BLaER1 treated with 17β-estradiol and CSF1 and Interleukin-3, amounts not matched to agents 10 nM and 100 nM (cell line): Measurements from ENCODE around the gene PGBD5.

Source experiments
- H3K27ac ChIP-seq, 11 experiments: shearing (Covaris generic); formaldehyde crosslinking; 2 replicates each; pipeline ENCODE4 v1.8.1; 2022
- H3K27me3 ChIP-seq, 11 experiments: shearing (Covaris generic); formaldehyde crosslinking; 2 replicates each; pipeline ENCODE4 v1.8.1; 2022
- H3K36me3 ChIP-seq, 11 experiments: shearing (Covaris generic); formaldehyde crosslinking; 2 replicates each; pipeline ENCODE4 v1.8.1; 2022
- H3K4me1 ChIP-seq, 10 experiments: shearing (Covaris generic); formaldehyde crosslinking; 2 replicates each; pipeline ENCODE4 v1.8.1; 2022
- H3K4me2 ChIP-seq, 11 experiments: shearing (Covaris generic); formaldehyde crosslinking; 2 replicates each; pipeline ENCODE4 v1.8.1; 2022
- H3K4me3 ChIP-seq, 10 experiments: shearing (Covaris generic); formaldehyde crosslinking; 2 replicates each; pipeline ENCODE4 v1.8.1; 2022
- H3K9ac ChIP-seq, 11 experiments: shearing (Covaris generic); formaldehyde crosslinking; 2 replicates each; pipeline ENCODE4 v1.8.1; 2022
- H3K9me3 ChIP-seq, 11 experiments: shearing (Covaris generic); formaldehyde crosslinking; replicated peaks in 1 of 11; 2 replicates each; pipeline ENCODE4 v1.8.1; 2022
- H4K20me1 ChIP-seq, 11 experiments: shearing (Covaris generic); formaldehyde crosslinking; 2 replicates each; pipeline ENCODE4 v1.8.1; 2022
- Cebpa-rat ChIP-seq, 11 experiments: shearing (Covaris generic); IDR thresholded peaks; 2 replicates each; pipeline ENCODE4 v1.8.1; 2022

PGBD5 gene

DNA sequence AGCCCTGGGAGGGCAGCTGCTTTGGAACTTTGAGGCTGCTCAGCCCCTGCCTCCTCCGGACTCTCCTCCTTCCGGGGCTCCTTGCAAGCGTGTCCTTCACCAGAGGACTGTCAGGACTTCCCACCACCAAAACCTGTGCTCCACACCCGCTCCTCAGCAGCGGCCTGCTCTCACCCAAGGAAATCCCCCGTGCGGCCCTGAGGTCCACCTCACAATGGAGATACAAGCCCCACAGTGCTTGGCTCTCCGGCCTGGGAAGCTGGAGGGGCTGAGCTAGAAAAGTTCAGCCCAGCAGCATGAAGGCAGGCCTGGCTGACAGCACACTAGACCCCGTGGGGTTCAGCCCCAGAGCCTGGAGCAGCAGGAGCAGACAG lies 33.6 kb downstream of the PGBD5 start:
- Histone ChIP-seq H3K27me3 (no peaks in the 10 kb centered on the region), H3K9ac (peak overlapping the region; percentile 24 to 67 (median 43); a peak in 17 of 22 replicates), H3K4me3 (peak overlapping the region in 2 of 10 experiments; percentile 17 to 52; a peak in 4 of 20 replicates), H3K4me1 (peaks cover 20 to 42% (median 37%) of the 10 kb centered on the region in 10 experiments), H3K9me3 (peaks cover 0 to 3% (median 0%) of the 10 kb centered on the region in 11 experiments; a peak in 3 of 22 replicates), H4K20me1 (peaks cover 0 to 68% (median 0%) of the 10 kb centered on the region in 11 experiments; a peak in 4 of 22 replicates), H3K36me3 (peaks cover 0 to 35% (median 0%) of the 10 kb centered on the region in 11 experiments; a peak in 4 of 22 replicates), H3K27ac (peak overlapping the region in 9 of 11 experiments; percentile 20 to 77 (median 59); a peak in 16 of 22 replicates), H3K4me2 (peak overlapping the region; percentile 64 to 86 (median 77))
- no peak for TF ChIP-seq Cebpa-rat (IDR thresholded peaks at IDR 0.05)

DNA sequence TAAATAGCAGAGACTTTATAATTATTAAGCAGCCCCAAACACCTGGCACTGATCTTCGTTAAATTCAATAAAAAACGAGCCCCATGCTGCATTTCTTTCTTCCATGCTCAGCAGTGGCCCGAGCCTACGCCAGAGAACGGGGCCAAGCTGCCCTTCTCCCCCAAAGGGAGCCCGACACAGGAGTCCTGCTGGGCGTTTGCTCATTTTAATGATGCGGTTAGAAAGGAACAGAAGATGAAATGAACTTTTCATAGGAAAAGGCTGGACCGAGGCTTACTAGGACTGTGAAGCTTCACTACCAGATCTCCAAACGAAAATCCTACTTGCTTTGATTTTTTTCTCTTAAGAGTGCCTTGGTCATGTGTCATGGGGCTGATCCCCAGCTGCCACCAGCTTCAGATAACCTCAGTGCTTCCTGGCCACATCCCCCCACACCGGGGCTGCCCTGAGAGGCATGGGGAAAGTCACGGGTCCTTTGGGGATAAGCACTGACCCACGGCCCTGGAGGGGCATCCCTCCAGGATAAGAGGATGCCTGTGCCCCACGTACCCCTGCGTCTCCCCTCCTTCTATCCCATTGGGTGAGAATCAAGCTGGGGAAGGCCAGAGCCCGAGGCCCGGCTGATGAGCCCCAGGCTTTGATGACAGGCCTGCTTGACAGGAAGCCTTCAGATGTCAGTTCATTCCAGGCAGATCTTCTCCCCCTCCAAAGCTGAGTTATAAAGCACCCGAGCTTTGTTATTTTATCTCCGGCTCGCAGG lies 34.2 kb downstream of the PGBD5 start:
- Histone ChIP-seq H3K9ac (peak overlapping the region; percentile 24 to 67 (median 43); a peak in 17 of 22 replicates), H3K4me3 (peak overlapping the region in 2 of 10 experiments; percentile 17 to 52; a peak in 4 of 20 replicates), H3K27ac (peak overlapping the region in 9 of 11 experiments; percentile 20 to 77 (median 59); a peak in 15 of 22 replicates), H3K4me1 (peaks cover 20 to 41% (median 37%) of the 10 kb centered on the region in 10 experiments), H4K20me1 (peaks cover 0 to 68% (median 0%) of the 10 kb centered on the region in 11 experiments; a peak in 4 of 22 replicates), H3K4me2 (peak overlapping the region; percentile 64 to 86 (median 77)), H3K36me3 (peaks cover 0 to 39% (median 0%) of the 10 kb centered on the region in 11 experiments; a peak in 4 of 22 replicates), H3K27me3 (no peaks in the 10 kb centered on the region), H3K9me3 (peaks cover 0 to 3% (median 0%) of the 10 kb centered on the region in 11 experiments; a peak in 3 of 22 replicates)
- TF ChIP-seq Cebpa-rat (IDR thresholded peaks at IDR 0.05), result no peak

DNA sequence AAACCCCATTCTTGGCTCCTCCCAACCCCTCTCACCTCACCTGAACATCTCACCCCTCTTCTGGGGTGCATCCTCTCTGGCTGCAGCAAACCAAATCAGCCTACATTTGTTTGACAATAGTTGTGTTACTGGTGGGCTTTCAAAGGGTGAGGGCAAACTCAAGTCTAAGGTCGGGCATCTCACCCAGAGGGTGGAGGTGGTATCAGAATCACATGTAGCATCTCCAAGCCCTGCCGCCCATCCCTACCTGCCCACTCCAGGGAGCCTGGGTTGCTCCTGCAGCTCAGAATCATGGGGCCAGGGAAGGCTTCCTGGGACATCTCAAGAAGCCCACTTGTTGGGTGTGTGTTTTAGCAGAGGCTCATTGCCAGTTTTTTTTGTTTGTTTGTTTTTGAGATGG lies 35.8 kb downstream of the PGBD5 start:
- H3K36me3 ChIP-seq, result peaks cover 0 to 49% (median 0%) of the 10 kb centered on the region in 11 experiments; a peak in 4 of 22 replicates
- peaks cover 0 to 3% (median 0%) of the 10 kb centered on the region in 11 experiments; a peak in 3 of 22 replicates for H3K9me3 ChIP-seq
- H3K9ac ChIP-seq, result no peak overlapping the region
- no peak for TF ChIP-seq Cebpa-rat (IDR thresholded peaks at IDR 0.05)
- peaks cover 20 to 40% (median 33%) of the 10 kb centered on the region in 10 experiments for H3K4me1 ChIP-seq
- H3K27me3 ChIP-seq, result no peaks in the 10 kb centered on the region
- no peak overlapping the region for H3K4me3 ChIP-seq
- no peak overlapping the region for H3K27ac ChIP-seq
- peak overlapping the region in 4 of 11 experiments; percentile 26 to 80 (median 50); a peak in 4 of 22 replicates for H3K4me2 ChIP-seq
- peaks cover 0 to 77% (median 0%) of the 10 kb centered on the region in 11 experiments; a peak in 5 of 22 replicates for H4K20me1 ChIP-seq

GRCh38 chr1:230387876-230388275 lies 38.3 kb downstream of the PGBD5 start:
- H4K20me1 ChIP-seq, result peaks cover 0 to 96% (median 0%) of the 10 kb centered on the region in 11 experiments; a peak in 6 of 22 replicates
- peaks cover 0 to 3% (median 0%) of the 10 kb centered on the region in 11 experiments; a peak in 2 of 22 replicates for H3K9me3 ChIP-seq
- TF ChIP-seq Cebpa-rat (IDR thresholded peaks at IDR 0.05), result no peak
- H3K27me3 ChIP-seq, result no peaks in the 10 kb centered on the region
- H3K27ac ChIP-seq, result no peak overlapping the region
- no peak overlapping the region for H3K4me2 ChIP-seq
- H3K9ac ChIP-seq, result no peak overlapping the region
- peaks cover 0 to 70% (median 0%) of the 10 kb centered on the region in 11 experiments; a peak in 4 of 22 replicates for H3K36me3 ChIP-seq
- H3K4me3 ChIP-seq, result no peak overlapping the region
- H3K4me1 ChIP-seq, result peaks cover 16 to 25% (median 22%) of the 10 kb centered on the region in 10 experiments

GRCh38 chr1:230387296-230387695 lies 38.8 kb downstream of the PGBD5 start:
- no peak overlapping the region for H3K4me2 ChIP-seq
- peaks cover 0 to 97% (median 0%) of the 10 kb centered on the region in 11 experiments; a peak in 6 of 22 replicates for H4K20me1 ChIP-seq
- peaks cover 0 to 70% (median 0%) of the 10 kb centered on the region in 11 experiments; a peak in 4 of 22 replicates for H3K36me3 ChIP-seq
- H3K9ac ChIP-seq, result no peak overlapping the region
- H3K4me3 ChIP-seq, result no peak overlapping the region
- H3K4me1 ChIP-seq, result peaks cover 10 to 20% (median 16%) of the 10 kb centered on the region in 10 experiments
- TF ChIP-seq Cebpa-rat (IDR thresholded peaks at IDR 0.05), result no peak
- no peak overlapping the region for H3K27ac ChIP-seq
- no peaks in the 10 kb centered on the region for H3K27me3 ChIP-seq
- no peaks in the 10 kb centered on the region; a peak in 2 of 22 replicates for H3K9me3 ChIP-seq

DNA sequence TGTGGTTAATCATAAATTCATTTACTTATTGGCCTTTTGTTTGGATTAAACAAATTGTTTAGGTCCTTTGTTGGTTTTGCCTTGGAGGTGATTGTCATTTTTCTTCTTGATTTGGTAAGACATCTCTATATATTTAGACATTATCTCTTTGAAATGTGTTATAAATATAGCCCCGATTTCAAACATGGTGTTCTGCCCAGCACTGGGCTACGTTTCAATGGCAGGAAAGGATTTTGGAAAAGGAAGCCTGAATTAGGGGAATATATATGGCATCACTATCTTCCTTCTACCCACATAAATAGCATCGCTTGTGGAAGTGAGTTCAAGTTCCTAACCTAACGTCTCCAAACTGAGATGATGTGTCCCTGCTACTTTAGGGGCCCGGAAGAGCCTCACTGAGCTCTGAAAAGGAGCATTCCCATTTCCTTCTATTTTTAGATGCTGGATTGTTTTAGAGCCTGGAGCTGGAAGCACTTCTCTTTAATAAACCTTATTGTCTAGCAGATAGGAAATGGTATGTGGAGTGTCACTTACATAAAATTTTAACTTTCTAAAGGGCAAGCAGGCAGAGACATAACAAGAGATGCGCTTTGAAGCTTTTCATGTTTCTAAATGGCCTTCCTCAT lies 39.4 kb downstream of the PGBD5 start:
- Histone ChIP-seq H3K4me1 (peaks cover 8 to 15% (median 11%) of the 10 kb centered on the region in 10 experiments), H3K4me2 (no peak overlapping the region), H3K4me3 (no peak overlapping the region), H4K20me1 (peaks cover 0 to 97% (median 0%) of the 10 kb centered on the region in 11 experiments; a peak in 6 of 22 replicates), H3K27me3 (no peaks in the 10 kb centered on the region), H3K9me3 (no peaks in the 10 kb centered on the region), H3K9ac (no peak overlapping the region), H3K27ac (no peak overlapping the region), H3K36me3 (peaks cover 0 to 72% (median 0%) of the 10 kb centered on the region in 11 experiments; a peak in 4 of 22 replicates)
- TF ChIP-seq Cebpa-rat (IDR thresholded peaks at IDR 0.05), result no peak

- H3K4me3 ChIP-seq, result no peak overlapping the region
- no peak overlapping the region for H3K27ac ChIP-seq
- H4K20me1 ChIP-seq, result peaks cover 0 to 97% (median 0%) of the 10 kb centered on the region in 11 experiments; a peak in 6 of 22 replicates
- no peak overlapping the region for H3K9ac ChIP-seq
- H3K4me2 ChIP-seq, result no peak overlapping the region
- peaks cover 0 to 5% (median 1%) of the 10 kb centered on the region in 11 experiments; a peak in 7 of 22 replicates for H3K9me3 ChIP-seq
- peaks cover 0 to 80% (median 0%) of the 10 kb centered on the region in 11 experiments; a peak in 4 of 22 replicates for H3K36me3 ChIP-seq
- TF ChIP-seq Cebpa-rat (IDR thresholded peaks at IDR 0.05), result no peak
- H3K4me1 ChIP-seq, result peaks cover 4 to 13% (median 9%) of the 10 kb centered on the region in 10 experiments; a peak in 13 of 20 replicates
- no peaks in the 10 kb centered on the region for H3K27me3 ChIP-seq
Measured at GRCh38 chr1:230385930-230386329, 40.2 kb downstream of the PGBD5 start.

DNA sequence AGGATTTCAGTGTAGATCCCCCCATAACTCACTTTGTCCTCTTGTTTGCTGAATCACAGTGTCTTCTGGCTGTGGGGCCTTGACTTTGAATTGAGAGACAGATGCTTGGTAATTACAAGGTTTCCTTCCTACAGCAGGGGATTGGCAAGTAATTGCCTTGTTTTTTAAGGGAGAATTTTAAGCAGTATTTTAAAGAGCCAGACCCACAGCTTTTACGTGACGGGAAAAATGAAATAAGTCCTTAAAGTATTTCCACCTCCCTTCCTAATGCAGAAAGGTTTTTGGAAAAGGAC lies 41.0 kb downstream of the PGBD5 start:
- H3K4me1 ChIP-seq, result peaks cover 0 to 10% (median 6%) of the 10 kb centered on the region in 10 experiments; a peak in 10 of 20 replicates
- H3K4me3 ChIP-seq, result no peak overlapping the region
- H4K20me1 ChIP-seq, result peaks cover 0 to 89% (median 0%) of the 10 kb centered on the region in 11 experiments; a peak in 7 of 22 replicates
- no peak overlapping the region for H3K9ac ChIP-seq
- no peaks in the 10 kb centered on the region for H3K27me3 ChIP-seq
- H3K27ac ChIP-seq, result no peak overlapping the region
- peaks cover 0 to 81% (median 0%) of the 10 kb centered on the region in 11 experiments; a peak in 6 of 22 replicates for H3K36me3 ChIP-seq
- no peak overlapping the region for H3K4me2 ChIP-seq
- H3K9me3 ChIP-seq, result peaks cover 3 to 14% (median 9%) of the 10 kb centered on the region in 11 experiments
- TF ChIP-seq Cebpa-rat (IDR thresholded peaks at IDR 0.05), result no peak
